Adrenal gland (tissue), 5 donors: ENCODE measurements around the gene CCDC9B.

Source experiments
- POLR2A ChIP-seq, 2 donors: fragments of 450-650 bp; IDR thresholded peaks; one replicate each; pipeline ENCODE4 v1.6.1; 2017; ENCODE audit warnings: antibody characterized with exemption in 2 of 2, mild to moderate bottlenecking in 2 of 2, moderate library complexity in 1 of 2
- TF ChIP-seq, protein P1 (sequence below), 6 experiments: fragments of 450-650 bp in 4 of 6; fragments of 200-600 bp in 2 of 6; sonication (generic) in 1 of 6; IDR thresholded peaks; 1 replicate in 5 of 6; 2 replicates in 1 of 6; pipeline versions ENCODE4 v1.5.1 to v1.8.0; 2016 to 2021; ENCODE audit warnings: antibody characterized with exemption in 6 of 6, mild to moderate bottlenecking in 2 of 6, moderate library complexity in 1 of 6
- donor health status: DM: no; HTN: no; CAD: no.

DNA sequence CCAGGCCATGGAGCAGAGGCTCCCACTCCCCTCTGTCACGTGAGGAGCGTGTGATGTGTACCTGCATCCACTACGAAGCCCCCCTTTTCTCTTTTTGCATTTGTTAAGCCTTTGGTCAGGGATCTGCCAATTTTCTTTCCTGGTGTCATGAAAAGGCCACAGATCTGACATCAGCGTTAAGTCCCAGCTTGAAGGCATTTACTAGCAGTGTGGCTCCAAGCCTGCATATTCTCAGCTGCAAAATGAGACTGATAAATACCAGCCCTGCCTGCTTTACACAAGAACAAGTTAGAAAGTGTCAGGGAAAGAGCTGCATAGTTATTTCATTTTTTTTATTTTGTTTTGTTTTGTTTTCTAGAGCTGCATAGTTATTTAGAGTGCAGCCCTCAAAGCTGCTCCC lies 55.6 kb downstream of the CCDC9B start:
- TF ChIP-seq, protein P1, sequence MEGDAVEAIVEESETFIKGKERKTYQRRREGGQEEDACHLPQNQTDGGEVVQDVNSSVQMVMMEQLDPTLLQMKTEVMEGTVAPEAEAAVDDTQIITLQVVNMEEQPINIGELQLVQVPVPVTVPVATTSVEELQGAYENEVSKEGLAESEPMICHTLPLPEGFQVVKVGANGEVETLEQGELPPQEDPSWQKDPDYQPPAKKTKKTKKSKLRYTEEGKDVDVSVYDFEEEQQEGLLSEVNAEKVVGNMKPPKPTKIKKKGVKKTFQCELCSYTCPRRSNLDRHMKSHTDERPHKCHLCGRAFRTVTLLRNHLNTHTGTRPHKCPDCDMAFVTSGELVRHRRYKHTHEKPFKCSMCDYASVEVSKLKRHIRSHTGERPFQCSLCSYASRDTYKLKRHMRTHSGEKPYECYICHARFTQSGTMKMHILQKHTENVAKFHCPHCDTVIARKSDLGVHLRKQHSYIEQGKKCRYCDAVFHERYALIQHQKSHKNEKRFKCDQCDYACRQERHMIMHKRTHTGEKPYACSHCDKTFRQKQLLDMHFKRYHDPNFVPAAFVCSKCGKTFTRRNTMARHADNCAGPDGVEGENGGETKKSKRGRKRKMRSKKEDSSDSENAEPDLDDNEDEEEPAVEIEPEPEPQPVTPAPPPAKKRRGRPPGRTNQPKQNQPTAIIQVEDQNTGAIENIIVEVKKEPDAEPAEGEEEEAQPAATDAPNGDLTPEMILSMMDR (IDR thresholded peaks at IDR 0.05): no peak
- TF ChIP-seq POLR2A (IDR thresholded peaks at IDR 0.05): no peak
